ENCODE data around the gene POF1B.
"Not testable (repeated sequence)": the region's sequence is repeated elsewhere in the genome, so short reads cannot be mapped to it uniquely, and the experiment has no call there.

The POF1B gene, protein sequence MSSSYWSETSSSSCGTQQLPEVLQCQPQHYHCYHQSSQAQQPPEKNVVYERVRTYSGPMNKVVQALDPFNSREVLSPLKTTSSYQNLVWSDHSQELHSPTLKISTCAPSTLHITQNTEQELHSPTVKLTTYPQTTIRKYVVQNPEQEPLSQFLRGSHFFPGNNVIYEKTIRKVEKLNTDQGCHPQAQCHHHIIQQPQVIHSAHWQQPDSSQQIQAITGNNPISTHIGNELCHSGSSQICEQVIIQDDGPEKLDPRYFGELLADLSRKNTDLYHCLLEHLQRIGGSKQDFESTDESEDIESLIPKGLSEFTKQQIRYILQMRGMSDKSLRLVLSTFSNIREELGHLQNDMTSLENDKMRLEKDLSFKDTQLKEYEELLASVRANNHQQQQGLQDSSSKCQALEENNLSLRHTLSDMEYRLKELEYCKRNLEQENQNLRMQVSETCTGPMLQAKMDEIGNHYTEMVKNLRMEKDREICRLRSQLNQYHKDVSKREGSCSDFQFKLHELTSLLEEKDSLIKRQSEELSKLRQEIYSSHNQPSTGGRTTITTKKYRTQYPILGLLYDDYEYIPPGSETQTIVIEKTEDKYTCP

DNA sequence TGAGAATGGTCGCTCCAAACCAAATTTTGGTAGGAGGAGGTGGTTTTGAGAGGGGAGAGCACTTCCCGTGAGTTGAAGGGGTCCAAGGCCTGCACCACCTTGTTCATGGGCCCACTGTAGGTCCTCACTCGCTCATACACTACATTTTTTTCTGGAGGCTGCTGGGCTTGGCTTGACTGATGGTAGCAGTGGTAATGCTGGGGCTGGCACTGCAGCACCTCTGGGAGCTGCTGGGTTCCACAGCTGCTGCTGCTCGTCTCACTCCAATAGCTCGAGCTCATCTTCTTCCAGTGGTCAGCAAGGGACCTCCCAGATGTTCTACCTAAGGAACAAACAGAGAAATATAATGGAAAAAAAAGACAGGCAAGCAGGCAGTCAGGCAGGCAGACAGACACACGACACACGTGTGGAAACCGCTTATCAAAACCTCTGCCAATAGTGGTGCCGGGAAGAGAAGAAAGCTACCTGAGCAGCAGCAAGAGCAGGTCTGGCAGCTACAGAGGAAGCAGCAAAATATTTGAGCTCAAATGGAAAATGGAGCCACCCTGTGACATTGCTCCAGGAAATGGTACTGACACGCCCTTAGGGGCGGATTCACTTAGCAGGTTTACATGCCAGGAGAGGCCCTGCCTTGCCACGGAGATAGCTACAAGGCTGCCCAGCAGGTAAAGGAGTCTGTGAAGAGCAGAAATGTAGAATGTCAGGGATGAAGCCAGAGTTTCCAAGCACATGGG, at the start of gene POF1B:
POF1B (minus strand) TSS at position 492 of the 734 bp plus-strand sequence; CDS start at position 281, 211 bp downstream.
- DNase-seq (no peak), ATAC-seq (no peak)

DNA sequence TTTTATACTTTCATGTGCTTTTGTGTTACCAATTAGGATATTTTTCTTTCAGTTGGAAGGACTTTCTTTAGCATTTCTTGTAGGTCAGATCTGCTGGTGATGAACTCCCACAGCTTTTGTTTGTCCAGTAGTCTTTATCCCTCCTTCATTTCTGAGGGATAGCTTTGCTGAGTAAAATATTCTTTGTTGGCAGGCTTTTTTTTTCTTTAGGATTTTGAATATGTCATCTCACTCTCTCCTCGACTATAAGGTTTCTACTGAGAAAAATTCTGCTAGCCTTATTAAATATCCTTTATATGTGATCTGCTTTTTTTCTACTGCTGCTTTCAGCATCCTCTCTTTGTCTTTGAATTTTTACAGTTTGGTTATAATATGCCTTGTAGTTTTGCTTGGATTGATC, 49.6 kb upstream of the POF1B start:
- no peak for ATAC-seq

DNA sequence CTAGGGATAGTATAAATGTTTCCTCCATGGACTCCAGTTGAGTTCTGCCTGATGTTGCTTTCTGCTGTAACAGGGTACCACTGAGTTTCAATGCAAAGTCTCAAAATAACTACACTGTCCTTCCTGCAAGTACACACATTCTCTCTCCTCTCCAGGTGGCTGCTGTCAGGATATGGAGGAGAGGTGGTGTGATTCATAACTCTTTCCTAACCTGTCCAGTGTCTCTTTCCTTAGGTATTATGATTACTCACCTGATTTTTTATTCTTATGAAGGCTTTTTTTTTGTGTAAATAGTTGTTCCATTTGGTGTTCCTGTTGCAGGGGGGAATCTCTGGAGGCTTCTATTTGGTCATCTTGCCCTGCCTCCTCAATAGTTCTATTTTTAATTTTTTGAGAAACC, 39.8 kb upstream of the POF1B start:
- ATAC-seq (no peak), DNase-seq (no peak)

More for the DNA sequence above, 49.6 kb upstream of the POF1B start:
- DNase-seq: no peak

DNA sequence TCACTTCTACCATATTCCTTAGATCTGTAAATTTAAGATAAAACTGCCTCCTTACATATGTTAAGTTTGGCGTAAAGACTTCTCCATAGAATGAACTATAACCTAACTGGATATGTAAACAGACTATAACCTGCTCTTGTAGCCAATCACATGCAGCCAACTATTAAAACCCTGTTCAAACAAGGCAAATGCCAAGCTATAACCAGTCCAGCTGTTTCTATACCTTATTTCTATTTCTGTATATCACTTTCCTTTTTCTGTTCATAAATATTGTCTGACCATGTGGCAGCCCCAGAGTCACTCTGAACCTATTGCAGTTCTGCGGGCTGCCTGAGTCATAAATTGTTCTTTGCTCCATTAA, 12.4 kb upstream of the POF1B start:
- ATAC-seq (no peak), DNase-seq (no peak)

DNA sequence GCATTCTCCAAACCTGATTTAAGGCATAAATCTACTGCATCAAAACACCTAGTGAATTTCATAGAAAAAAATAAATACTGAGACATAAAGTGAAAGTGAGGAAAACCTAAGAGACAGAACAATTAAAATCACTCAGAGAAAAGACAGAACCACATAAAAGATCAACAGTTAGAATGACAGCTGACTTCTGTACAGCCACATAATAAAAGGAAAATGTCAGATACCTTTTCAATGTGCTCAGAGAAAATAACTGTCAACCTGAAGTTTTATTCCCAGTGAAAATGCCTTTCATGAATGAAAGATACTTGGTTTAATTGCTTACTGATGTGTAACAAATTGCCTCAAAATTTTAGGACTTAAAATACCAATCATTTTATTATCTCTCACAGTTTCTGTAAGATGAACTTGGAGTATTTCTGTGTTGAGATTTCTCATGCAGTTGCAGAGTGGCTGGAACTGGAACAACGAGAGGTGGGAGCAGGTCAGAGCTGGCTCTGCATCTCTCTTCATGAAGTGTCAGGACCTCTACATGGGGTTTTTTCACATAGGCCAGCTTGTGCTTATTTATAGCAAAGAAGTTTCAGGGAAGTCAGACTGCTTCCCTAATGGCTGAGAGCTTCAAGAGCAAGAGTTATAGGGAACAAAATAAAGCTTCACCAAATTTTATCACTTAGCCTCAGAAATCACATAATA, 11.9 kb upstream of the POF1B start:
- DNase-seq (no peak), ATAC-seq (no peak)

DNA sequence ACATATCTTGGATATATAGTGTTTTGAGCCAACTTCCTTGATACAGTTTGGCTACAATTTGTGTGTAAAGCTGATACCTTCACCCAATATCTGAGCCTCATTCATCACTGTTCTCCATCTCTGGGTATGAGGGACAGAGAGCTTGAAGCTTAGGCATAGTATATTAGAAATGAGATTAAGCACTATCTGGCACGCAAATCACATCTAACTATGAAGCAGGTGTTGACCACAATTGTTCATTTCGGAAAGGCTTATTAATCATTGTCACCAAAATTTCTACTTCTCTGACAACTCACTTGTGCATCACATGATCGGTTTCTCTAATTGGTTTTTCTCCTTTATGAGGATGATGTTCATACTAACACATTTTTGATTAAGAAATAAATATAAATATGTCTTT, 2.1 kb upstream of the POF1B start:
- ATAC-seq: no peak
- no peak for DNase-seq

DNA sequence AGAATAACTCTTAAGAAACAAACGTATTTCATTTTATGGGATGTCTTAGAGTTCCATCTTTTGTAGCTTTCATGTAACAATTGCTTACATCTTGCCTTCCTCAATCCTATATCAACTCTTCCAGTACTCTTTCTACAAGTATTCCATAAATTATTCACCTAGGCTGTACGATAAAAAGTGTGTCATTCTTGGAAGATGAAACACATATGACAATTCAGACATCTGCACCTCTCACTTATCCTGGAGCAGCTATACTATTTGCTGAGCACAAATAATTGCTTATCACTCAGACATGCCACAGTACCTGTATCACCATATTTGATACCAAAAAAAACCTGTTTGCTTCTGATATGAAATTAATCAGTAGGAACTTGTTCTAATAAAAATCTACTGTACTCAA, 1.0 kb downstream of the POF1B start:
- ATAC-seq (no peak), DNase-seq (no peak)

DNA sequence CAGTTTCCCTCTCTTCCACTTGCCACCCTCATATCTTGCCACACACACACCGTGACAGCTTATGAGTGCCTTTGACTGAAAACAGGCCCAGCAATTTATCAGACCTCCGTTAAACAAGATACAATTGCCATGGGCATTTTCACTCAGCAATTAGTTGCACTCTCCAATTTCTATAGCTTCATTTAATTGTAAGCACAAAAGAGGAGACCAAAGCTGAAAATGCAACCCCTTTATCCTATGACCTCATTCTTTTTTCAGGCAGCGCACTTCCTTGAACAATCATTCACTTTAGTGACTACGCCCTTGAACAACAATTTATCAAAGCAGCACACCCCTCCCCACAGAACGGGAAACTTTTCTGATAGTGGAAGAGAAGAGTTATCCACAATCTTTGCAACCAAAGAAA, 4.1 kb downstream of the POF1B start:
- ATAC-seq (no peak), DNase-seq (no peak)

DNA sequence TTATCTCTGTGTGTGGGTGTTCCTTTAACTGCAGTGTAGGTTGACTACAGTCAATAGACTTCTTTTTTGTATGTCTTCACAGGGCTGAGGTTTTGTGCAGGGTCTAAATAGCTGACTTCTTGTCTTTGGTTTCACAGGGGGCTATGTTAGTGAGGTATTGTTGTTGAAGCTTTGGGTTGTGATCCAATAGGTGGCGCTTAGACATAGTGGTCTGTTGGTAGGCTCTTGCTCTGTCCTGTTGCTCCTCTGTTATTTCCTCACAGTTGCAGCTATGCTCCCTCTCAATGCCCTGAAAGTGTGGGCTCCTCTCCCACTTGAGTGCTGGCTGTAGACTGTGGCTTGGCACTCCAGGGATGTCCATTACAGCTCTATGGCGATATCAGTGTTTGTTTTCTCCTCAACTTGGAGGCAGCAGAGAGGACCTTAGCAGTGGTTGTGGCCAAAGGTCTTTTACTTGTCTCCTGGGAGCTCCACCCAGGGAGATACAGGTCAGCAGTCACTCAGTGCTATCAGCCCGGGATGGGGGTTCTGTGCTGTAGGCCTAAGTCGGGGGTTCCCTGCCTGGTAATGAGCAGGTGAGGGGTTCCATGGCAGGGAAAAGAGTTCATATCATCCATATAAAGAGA, 14.0 kb downstream of the POF1B start:
- ATAC-seq: no peak
- DNase-seq: no peak

DNA sequence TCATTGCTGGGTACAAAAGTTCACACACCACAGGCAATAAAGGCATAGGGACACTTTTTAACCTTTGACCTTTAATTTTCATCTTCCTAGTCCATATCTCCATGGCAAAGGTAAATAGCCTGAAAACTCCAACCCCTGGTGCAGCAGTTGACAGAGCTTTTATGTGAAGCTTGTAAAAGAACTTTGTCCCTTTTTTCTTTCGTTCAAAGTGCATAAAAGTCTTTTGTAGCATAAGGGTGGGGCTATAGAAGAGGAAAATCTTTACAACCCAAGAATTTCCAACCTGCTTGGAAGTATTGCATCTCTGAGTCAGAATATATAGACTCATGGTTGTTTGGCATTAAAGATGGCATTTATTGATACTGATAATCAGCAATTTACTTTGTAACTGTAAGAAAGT, 20.4 kb downstream of the POF1B start:
- DNase-seq (no peak), ATAC-seq (no peak)

DNA sequence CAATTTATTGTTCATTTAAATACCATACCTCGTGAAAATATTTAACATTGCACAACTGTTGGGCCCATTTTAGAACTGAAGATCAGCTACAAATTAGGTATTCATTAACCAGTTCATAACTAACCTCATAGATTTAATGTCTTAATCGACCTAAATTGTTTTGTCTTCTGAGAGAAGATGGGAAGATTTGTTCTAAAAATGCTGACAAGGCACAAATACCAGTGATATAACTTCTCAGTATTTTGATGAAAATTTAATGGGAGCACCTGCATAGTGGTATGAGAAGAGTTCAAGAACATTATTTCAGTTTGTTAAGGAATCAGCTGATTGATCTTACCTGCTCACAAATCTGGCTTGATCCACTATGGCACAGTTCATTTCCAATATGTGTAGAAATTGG, 33.9 kb downstream of the POF1B start:
- ATAC-seq: no peak
- no peak for DNase-seq

DNA sequence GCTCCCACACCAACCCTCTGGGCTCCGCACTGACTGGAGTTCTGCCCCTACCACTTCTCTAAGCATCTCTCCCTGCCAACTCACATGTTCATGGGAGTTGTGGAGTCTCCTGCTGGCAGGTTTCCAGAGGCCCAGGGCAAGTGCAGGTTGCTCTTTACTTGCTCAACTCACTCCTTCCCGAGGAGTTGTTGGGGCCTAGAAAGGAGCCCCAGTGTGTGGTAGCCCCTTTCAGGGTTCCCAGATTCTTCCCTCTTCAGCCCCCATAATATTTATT, 52.5 kb downstream of the POF1B start:
- no peak for DNase-seq
- no peak for ATAC-seq

DNA sequence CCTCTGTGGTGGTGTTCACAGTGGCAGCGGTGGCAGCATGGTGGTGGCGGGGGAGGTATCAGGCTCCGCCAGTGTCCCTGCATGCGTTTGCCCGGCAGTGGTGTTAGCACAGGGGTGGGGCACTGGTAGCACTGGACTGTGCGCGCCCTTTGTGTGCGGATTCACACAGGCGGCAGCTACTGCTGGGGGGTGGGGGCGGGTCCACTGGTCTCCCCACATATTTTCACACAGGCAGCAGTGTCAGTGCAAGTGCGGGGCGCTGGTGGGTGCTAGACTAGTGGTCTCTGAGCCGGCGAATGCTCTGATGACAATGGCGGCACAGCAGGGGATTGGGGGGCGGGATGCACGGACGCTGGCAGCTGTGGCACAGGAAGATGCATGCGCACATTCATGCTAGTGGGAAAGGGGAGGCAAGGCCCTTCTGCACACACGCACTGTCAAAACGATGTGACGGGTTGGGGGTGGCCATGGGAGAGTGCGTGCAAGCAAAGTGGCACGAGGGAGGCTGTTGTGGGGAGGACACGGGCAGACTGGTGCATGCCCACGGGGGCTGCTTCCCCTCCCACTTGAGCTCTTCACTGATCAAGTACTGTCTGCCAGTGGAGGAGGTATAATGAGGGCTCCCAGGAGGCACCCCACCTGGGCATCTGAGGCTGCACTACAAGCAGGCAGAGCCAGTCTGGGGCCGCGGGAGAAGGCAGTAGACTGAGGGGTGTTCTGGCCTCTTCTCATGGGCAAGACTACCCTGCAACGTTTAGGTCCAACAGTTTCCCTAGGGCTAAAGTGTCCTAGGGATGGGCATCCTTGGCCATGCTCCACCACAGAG, 53.0 kb downstream of the POF1B start:
- DNase-seq (no peak), ATAC-seq (no peak)

DNA sequence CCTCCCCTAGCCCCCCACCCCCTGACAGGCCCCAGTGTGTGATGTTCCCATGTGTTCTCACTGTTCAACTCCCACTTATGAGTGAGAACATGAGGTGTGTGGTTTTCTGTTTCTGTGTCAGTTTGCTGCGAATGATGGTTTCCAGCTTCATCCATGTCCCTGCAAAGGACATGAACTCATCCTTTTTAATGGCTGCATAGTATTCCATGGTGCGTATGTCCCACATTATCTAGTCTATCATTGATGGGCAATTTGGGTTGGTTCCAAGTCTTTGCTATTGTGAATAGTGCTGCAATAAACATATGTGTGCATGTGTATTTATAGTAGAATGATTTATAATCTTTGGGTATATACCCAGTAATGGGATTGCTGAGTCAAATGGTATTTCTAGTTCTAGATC, 68.1 kb downstream of the POF1B start:
- ATAC-seq, DNase-seq: not testable (repeated sequence)

DNA sequence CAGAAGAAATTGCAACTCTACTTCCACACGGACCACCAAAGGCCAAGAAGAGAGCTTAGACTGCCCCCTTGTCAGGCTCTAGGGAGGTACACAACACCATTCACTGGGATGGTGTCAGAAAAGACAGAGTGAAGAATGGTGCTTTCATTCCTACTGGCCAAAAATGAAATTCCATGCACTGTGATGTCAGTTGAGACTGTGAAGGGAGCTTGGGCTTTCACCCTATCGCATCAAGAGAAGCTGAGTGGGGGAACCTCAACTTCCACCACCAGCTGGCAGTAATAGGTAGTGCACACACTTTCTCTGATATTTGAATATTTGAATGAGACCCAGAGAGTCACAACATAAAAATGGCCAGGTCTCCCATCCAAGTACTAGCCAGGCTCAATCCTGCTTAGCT, 69.7 kb downstream of the POF1B start:
- no peak for ATAC-seq

DNA sequence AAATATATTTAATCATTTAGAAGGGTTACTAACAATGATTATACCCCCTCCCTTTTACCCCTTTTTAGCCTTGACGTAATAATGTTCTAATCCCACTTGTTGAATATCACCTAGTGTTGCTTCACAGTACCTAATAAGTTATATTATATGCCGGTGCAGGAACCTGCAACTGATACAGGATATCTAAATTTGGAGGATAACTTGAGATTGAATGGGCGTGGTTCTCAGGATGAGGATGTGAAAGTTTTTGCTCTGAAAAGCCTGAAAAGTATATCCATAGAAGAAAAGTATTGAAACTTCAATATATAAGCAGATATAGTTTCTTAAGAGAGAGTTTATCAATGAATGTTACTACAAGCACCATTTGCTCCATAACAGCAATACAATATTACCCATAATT, 75.9 kb downstream of the POF1B start:
- no peak for DNase-seq
- no peak for ATAC-seq

More for the DNA sequence above, 69.7 kb downstream of the POF1B start:
- no peak for DNase-seq

DNA sequence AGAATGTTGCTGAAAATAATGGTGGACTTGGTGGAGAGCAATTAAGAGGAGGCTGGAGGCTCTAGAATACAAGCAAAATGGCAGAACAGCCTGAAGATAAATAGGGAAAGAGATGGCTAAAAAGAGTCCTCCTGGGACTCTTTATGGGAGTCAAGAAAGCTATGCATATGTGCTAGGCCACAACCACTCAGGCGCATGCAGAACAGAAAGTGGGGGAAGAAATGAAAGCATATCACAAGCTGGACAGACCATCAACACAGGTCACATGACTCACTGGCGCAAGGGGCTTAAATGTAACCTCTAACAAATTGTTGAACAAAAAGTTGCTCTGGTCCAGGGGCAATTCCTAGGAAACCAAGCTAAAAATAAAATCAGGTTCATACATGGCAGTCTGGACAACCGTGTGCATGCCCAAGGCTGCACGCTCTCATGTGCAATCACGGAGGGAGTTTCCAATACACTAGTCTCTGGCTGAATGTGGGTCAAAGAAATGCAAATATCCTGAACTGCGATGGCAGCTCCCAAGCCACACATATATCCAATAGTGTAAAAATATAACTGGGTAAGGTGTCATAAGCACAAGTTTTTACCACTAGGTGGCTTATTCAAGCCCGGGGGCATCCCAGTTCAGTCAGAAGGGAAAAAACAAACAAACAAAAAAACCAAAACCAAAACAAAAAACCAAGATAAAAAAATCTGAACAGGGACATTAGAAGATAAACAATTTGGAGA, 90.3 kb downstream of the POF1B start:
- ATAC-seq (no peak), DNase-seq (no peak)

DNA sequence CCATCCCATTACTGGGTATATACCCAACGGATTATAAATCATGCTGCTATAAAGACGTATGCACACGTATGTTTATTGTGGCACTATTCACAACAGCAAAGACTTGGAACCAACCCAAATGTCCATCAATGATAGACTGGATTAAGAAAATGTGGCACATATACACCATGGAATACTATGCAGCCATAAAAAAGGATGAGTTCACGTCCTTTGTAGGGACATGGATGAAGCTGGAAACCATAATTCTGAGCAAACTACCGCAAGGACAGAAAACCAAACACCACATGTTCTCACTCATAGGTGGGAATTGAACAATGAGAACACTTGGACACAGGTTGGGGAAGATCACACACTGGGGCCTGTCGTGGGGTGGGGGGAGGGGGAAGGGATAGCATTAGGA, 94.2 kb downstream of the POF1B start:
- not testable (repeated sequence) for ATAC-seq, DNase-seq

DNA sequence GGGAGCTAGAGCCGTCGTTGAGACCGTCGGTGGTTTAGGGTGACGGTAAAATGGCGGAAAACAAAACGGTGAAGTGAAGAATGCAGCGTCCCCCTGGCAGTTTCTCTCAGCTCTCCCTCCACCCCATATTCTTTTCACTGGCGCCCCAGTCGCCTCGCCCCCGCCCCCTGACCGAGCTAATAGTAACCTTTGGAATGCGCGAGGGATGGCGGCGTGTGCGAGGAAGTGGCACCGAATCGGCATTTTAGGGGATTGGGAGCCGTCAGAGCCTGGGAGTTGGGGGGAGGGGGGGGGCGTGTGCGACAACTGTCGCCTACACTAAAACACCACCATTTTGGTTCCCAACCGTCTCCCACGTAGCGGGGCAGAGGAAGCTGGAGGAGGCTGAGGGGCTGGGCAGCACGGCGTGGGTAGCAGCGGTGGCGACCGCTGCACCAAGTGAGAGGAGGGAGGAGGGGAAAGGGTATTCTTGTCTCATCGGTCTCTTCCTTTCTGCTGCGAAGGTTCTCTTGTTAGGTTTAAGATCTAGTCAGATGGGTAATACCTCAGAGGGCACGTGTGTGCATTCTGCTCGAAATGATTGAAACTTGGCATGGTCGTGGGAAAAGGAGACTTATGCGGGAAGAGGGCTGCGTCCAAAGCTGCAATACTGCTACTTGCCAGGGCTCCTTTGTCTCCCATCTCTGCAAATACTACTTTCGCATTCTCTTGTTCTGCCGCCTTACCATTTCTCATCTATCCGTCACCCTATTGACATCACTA, 134.8 kb downstream of the POF1B start:
- no peak for DNase-seq
- ATAC-seq: peak; percentile 40

Measured in stimulated activated naive CD8-positive, alpha-beta T cell treated with anti-CD3 and anti-CD28 coated beads, Interleukin-15, Interleukin-2, amounts not matched to agents 100 U/mL and 50 U/mL, for 24 hours (primary cell).